Upper lobe of left lung (tissue), 4 donors: ENCODE results near the gene DELE1.

Experiments
- CTCF ChIP-seq, 6 experiments: fragments of 450-650 bp in 4 of 6; fragments of 200-600 bp in 2 of 6; sonication (generic) in 2 of 6; IDR thresholded peaks; one replicate each; pipeline ENCODE4 v1.5.1; 2016 to 2019; ENCODE audit warnings: antibody characterized with exemption in 6 of 6
- EP300 ChIP-seq, 4 donors: sonication (generic); formaldehyde crosslinking; IDR thresholded peaks; one replicate each; pipeline ENCODE4 v1.5.1; 2017; ENCODE audit warnings: antibody characterized with exemption in 4 of 4, control low read depth in 2 of 4
- POLR2AphosphoS5 ChIP-seq, 2 donors: sonication (generic); formaldehyde crosslinking; IDR thresholded peaks; one replicate each; pipeline ENCODE4 v1.5.1; 2017; ENCODE audit warnings: antibody characterized with exemption in 2 of 2

DNA sequence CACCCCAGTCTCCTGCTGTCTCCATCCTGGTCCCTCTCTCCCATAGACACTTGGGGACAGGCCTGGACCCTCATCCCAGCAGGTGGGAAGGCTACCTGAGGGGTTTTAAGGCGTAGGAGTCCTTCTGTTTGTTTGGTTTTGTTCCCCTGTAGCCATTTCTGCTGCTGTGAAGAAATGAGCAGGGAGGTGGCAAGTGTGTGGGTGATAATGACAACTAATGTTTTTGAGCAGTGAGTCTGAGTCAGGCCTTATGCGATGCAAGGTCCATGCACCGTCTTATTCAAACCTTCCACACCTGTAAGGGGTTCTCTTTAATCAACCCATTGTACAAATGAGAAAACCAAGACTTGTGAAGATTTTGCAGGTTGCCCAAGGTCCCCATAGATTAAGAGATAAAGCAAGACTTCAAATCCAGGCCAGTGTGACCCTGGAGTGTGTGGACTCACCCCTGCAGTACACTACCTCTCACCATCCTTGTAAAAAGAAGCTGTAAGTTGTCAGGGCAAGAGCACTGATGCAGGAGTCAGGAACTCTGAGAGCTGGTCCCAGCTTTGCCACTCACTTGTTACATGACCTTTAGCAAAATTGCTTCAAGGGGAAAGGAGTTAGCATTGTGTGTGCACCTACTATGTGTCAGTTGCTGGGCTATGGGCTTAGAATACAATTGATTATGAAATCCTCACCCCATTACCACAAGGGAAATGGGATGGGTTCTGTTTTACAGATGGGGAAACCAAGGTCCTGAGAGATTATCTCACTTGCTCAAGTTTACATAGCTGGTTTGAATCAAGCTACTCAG is 26.7 kb downstream of the DELE1 start:
- no peak for TF ChIP-seq CTCF (IDR thresholded peaks at IDR 0.05)
- TF ChIP-seq EP300 (IDR thresholded peaks at IDR 0.05): no peak
- TF ChIP-seq POLR2AphosphoS5 (IDR thresholded peaks at IDR 0.05): no peak
